ENCODE data around the gene UBE3D.

DNA sequence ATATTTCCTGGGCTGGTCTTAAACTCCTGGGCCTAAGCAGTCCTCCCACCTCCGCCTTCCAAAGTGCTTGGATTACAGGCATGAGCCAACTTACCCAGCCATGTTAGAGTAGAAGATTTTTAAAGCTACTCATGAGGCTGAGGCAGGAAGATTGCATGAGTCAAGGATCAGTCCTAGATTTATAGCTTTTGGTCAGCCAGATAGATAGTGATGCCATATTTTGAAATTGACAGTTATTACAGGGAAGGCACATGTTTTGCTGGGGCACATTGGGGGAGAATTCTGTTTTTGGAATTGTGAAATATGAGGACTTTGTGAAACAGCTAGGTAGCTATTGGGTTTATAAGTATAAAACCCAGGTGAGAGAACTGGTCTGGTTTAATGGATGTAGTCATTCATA, 42.7 kb upstream of the UBE3D start:
- TF ChIP-seq, protein P1, sequence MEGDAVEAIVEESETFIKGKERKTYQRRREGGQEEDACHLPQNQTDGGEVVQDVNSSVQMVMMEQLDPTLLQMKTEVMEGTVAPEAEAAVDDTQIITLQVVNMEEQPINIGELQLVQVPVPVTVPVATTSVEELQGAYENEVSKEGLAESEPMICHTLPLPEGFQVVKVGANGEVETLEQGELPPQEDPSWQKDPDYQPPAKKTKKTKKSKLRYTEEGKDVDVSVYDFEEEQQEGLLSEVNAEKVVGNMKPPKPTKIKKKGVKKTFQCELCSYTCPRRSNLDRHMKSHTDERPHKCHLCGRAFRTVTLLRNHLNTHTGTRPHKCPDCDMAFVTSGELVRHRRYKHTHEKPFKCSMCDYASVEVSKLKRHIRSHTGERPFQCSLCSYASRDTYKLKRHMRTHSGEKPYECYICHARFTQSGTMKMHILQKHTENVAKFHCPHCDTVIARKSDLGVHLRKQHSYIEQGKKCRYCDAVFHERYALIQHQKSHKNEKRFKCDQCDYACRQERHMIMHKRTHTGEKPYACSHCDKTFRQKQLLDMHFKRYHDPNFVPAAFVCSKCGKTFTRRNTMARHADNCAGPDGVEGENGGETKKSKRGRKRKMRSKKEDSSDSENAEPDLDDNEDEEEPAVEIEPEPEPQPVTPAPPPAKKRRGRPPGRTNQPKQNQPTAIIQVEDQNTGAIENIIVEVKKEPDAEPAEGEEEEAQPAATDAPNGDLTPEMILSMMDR (IDR thresholded peaks at IDR 0.05), result no peak
- TF ChIP-seq POLR2A (IDR thresholded peaks at IDR 0.05), result no peak

Data from heart left ventricle (tissue), 13 donors.